Measurements from ENCODE around the gene LYPD4.
"Not testable (repeated sequence)": the region's sequence is repeated elsewhere in the genome, so short reads cannot be mapped to it uniquely, and the experiment has no call there.

LYPD4 gene

GRCh38 chr19:41844601-41845000, at the start of gene LYPD4:
TSS of gene LYPD4 (minus strand) at chr19:41844683. CDS start at chr19:41839285, 5,398 bp downstream.
- DNase-seq (ENCODE audit: low read depth in 3 of 3), result no peak

- DNase-seq (ENCODE audit: low read depth in 3 of 3), result no peak
These were observed 49.4 kb upstream of the LYPD4 start for GRCh38 chr19:41893899-41894298.

- no peak for DNase-seq (ENCODE audit: low read depth in 3 of 3)
These were observed 47.9 kb upstream of the LYPD4 start for GRCh38 chr19:41892173-41892902.

GRCh38 chr19:41890936-41891335, 46.5 kb upstream of the LYPD4 start:
- no peak for DNase-seq (ENCODE audit: low read depth in 3 of 3)

GRCh38 chr19:41889896-41890295, 45.4 kb upstream of the LYPD4 start:
- no peak for DNase-seq (ENCODE audit: low read depth in 3 of 3)

- no peak for DNase-seq (ENCODE audit: low read depth in 3 of 3)
These were observed 44.4 kb upstream of the LYPD4 start for GRCh38 chr19:41888926-41889325.

- peak; percentile 71 to 89 (median 79) for DNase-seq (ENCODE audit: low read depth in 3 of 3)
These were observed 43.4 kb upstream of the LYPD4 start for GRCh38 chr19:41887711-41888382.

- DNase-seq (ENCODE audit: low read depth in 3 of 3), result peak in 1 of 3 experiments; percentile 57
These were observed 42.6 kb upstream of the LYPD4 start for GRCh38 chr19:41886761-41887710.

- peak; percentile 75 to 91 (median 76) for DNase-seq (ENCODE audit: low read depth in 3 of 3)
These were observed 39.6 kb upstream of the LYPD4 start for GRCh38 chr19:41883821-41884733.

- DNase-seq (ENCODE audit: low read depth in 3 of 3), result no peak
These were observed 39.0 kb upstream of the LYPD4 start for GRCh38 chr19:41883463-41883820.

- peak in 2 of 3 experiments; percentile 53 to 60 for DNase-seq (ENCODE audit: low read depth in 3 of 3)
These were observed 38.3 kb upstream of the LYPD4 start, which contains the start of gene ARHGEF1 for GRCh38 chr19:41882568-41883462. TSS of gene ARHGEF1 (plus strand) at chr19:41883184. CDS start at chr19:41888083, 4,899 bp downstream.

GRCh38 chr19:41880329-41880708, 35.8 kb upstream of the LYPD4 start:
- DNase-seq (ENCODE audit: low read depth in 3 of 3), result no peak

- no peak for DNase-seq (ENCODE audit: low read depth in 3 of 3)
These were observed 35.3 kb upstream of the LYPD4 start for GRCh38 chr19:41879670-41880328.

- no peak for DNase-seq (ENCODE audit: low read depth in 3 of 3)
These were observed 34.6 kb upstream of the LYPD4 start for GRCh38 chr19:41879080-41879479.

GRCh38 chr19:41877916-41878905, 33.7 kb upstream of the LYPD4 start:
- DNase-seq (ENCODE audit: low read depth in 3 of 3), result no peak

- no peak for DNase-seq (ENCODE audit: low read depth in 3 of 3)
These were observed 32.7 kb upstream of the LYPD4 start, which contains the start of gene CD79A for GRCh38 chr19:41876847-41877832. TSS of gene CD79A (plus strand) at chr19:41877279. CDS start at chr19:41877305, 26 bp downstream.

GRCh38 chr19:41875973-41876372, 31.5 kb upstream of the LYPD4 start:
- DNase-seq (ENCODE audit: low read depth in 3 of 3), result not testable (repeated sequence)
